Peyer's patch (tissue), 4 donors: ENCODE measurements around the gene ASTN1. TPM values are rescaled to one million over a fixed set of nuclear protein-coding genes. Genes with fewer than 3 reads are reported as not detected.

Experiments used
- DNase-seq, 3 donors: peaks; one replicate each; pipeline ENCODE4 v3.0.0-alpha.2; 2017 to 2019
- H3K27ac ChIP-seq, 4 donors: fragments of 200-600 bp; sonication (generic); one replicate each; pipeline ENCODE4 v1.5.1; 2016 to 2019
- H3K27me3 ChIP-seq, 2 donors: fragments of 200-600 bp; sonication (generic); one replicate each; pipeline ENCODE4 v1.5.1; 2019
- H3K36me3 ChIP-seq, 3 donors: fragments of 200-600 bp; sonication (generic); one replicate each; pipeline ENCODE4 v1.5.1; 2016 to 2019
- H3K4me1 ChIP-seq, 4 donors: fragments of 200-600 bp; sonication (generic); one replicate each; pipeline ENCODE4 v1.5.1; 2016 to 2019
- H3K4me3 ChIP-seq, 4 donors: fragments of 200-600 bp; sonication (generic); 1 replicate in 3 of 4; 2 replicates in 1 of 4; pipeline ENCODE4 v1.5.1; 2016 to 2019; ENCODE audit warnings: mild to moderate bottlenecking in 1 of 4
- H3K9me3 ChIP-seq, 4 donors: fragments of 200-600 bp; sonication (generic); one replicate each; pipeline ENCODE4 v1.5.1; 2016 to 2019; ENCODE audit warnings: mild to moderate bottlenecking in 1 of 4
- CTCF ChIP-seq, 6 experiments: fragments of 450-650 bp in 4 of 6; fragments of 200-600 bp in 2 of 6; sonication (generic) in 1 of 6; IDR thresholded peaks; one replicate each; pipeline ENCODE4 v1.5.1; 2017 to 2019; ENCODE audit warnings: antibody characterized with exemption in 6 of 6, mild to moderate bottlenecking in 3 of 6, moderate library complexity in 1 of 6
- POLR2A ChIP-seq, 2 donors: fragments of 450-650 bp; IDR thresholded peaks; one replicate each; pipeline ENCODE4 v1.5.1; 2017; ENCODE audit warnings: antibody characterized with exemption in 2 of 2, mild to moderate bottlenecking in 2 of 2, moderate library complexity in 2 of 2
- total RNA-seq, 4 donors: library from RNA; depleted of rRNA; stranded (reverse); fragments of >200 nt; gene quantifications; one replicate each; pipeline ENCODE4 v1.1.0, GENCODE V29; 2016

The ASTN1 gene
- total RNA-seq, 4 donors from 2014 or later: 0.28 TPM; not detected in 3

GRCh38 chr1:177206831-177207355 lies 42.4 kb upstream of the ASTN1 start:
- H3K27me3 ChIP-seq: no peaks in the 10 kb centered on the region
- no peaks in the 10 kb centered on the region for H3K9me3 ChIP-seq
- DNase-seq: no peak
- no peak overlapping the region for H3K27ac ChIP-seq
- no peaks in the 10 kb centered on the region for H3K36me3 ChIP-seq
- no peak overlapping the region for H3K4me3 ChIP-seq
- TF ChIP-seq CTCF (IDR thresholded peaks at IDR 0.05) (no peak), POLR2A (IDR thresholded peaks at IDR 0.05) (no peak)
- peaks cover 0 to 5% (median 0%) of the 10 kb centered on the region in 4 donors for H3K4me1 ChIP-seq

GRCh38 chr1:177200290-177200689 lies 35.8 kb upstream of the ASTN1 start:
- TF ChIP-seq CTCF (IDR thresholded peaks at IDR 0.05) (no peak), POLR2A (IDR thresholded peaks at IDR 0.05) (no peak)
- no peak overlapping the region for H3K27ac ChIP-seq
- no peaks in the 10 kb centered on the region for H3K27me3 ChIP-seq
- no peaks in the 10 kb centered on the region for H3K36me3 ChIP-seq
- no peaks in the 10 kb centered on the region for H3K9me3 ChIP-seq
- H3K4me3 ChIP-seq: no peak overlapping the region
- no peaks in the 10 kb centered on the region for H3K4me1 ChIP-seq
- no peak for DNase-seq

GRCh38 chr1:177198243-177198642 lies 33.7 kb upstream of the ASTN1 start:
- no peaks in the 10 kb centered on the region for H3K27me3 ChIP-seq
- H3K4me3 ChIP-seq: no peak overlapping the region
- no peaks in the 10 kb centered on the region for H3K36me3 ChIP-seq
- TF ChIP-seq CTCF (IDR thresholded peaks at IDR 0.05) (no peak), POLR2A (IDR thresholded peaks at IDR 0.05) (no peak)
- H3K9me3 ChIP-seq: no peaks in the 10 kb centered on the region
- no peaks in the 10 kb centered on the region for H3K4me1 ChIP-seq
- no peak overlapping the region for H3K27ac ChIP-seq
- DNase-seq: no peak

- H3K36me3 ChIP-seq: no peaks in the 10 kb centered on the region
- H3K4me1 ChIP-seq: no peaks in the 10 kb centered on the region
- no peak for TF ChIP-seq POLR2A (IDR thresholded peaks at IDR 0.05)
- no peak for TF ChIP-seq CTCF (IDR thresholded peaks at IDR 0.05)
- no peak for DNase-seq
- no peaks in the 10 kb centered on the region for H3K27me3 ChIP-seq
- H3K27ac ChIP-seq: no peak overlapping the region
- H3K4me3 ChIP-seq: no peak overlapping the region
- no peaks in the 10 kb centered on the region for H3K9me3 ChIP-seq
These were observed 25.9 kb upstream of the ASTN1 start for GRCh38 chr1:177190308-177190970.

- TF ChIP-seq POLR2A (IDR thresholded peaks at IDR 0.05) (no peak), CTCF (IDR thresholded peaks at IDR 0.05) (no peak)
- H3K9me3 ChIP-seq: no peaks in the 10 kb centered on the region
- no peak overlapping the region for H3K4me3 ChIP-seq
- no peaks in the 10 kb centered on the region for H3K36me3 ChIP-seq
- no peak for DNase-seq
- H3K27me3 ChIP-seq: no peaks in the 10 kb centered on the region
- no peak overlapping the region for H3K27ac ChIP-seq
- peaks cover 0 to 3% (median 0%) of the 10 kb centered on the region in 4 donors for H3K4me1 ChIP-seq
These were observed 22.1 kb upstream of the ASTN1 start for GRCh38 chr1:177186639-177187038.
